ENCODE measurements around the gene RC3H1.
"Not testable (repeated sequence)": the region's sequence is repeated elsewhere in the genome, so short reads cannot be mapped to it uniquely, and the experiment has no call there.

RC3H1 gene

GRCh38 chr1:173996995-173997394, 25.2 kb downstream of the RC3H1 start:
- H3K4me3 ChIP-seq (ENCODE audit: low read depth, low read length): no peak overlapping the region
- peak; percentile 32 for DNase-seq (ENCODE audit: low read depth)
- no peak for TF ChIP-seq CTCF (conservative IDR thresholded peaks at IDR 0.05; ENCODE audit: low read depth, low read length)

GRCh38 chr1:173995475-173995874, 26.7 kb downstream of the RC3H1 start:
- no peak for TF ChIP-seq CTCF (conservative IDR thresholded peaks at IDR 0.05; ENCODE audit: low read depth, low read length)

GRCh38 chr1:173993948-173994347, 28.2 kb downstream of the RC3H1 start:
- not testable (repeated sequence) for DNase-seq (ENCODE audit: low read depth)

More at GRCh38 chr1:173995475-173995874, 26.7 kb downstream of the RC3H1 start:
- H3K4me3 ChIP-seq (ENCODE audit: low read depth, low read length): no peak overlapping the region
- DNase-seq (ENCODE audit: low read depth): no peak

GRCh38 chr1:173988068-173988467, 34.1 kb downstream of the RC3H1 start:
- no peak for DNase-seq (ENCODE audit: low read depth)
- no peak overlapping the region for H3K4me3 ChIP-seq (ENCODE audit: low read depth, low read length)
- no peak for TF ChIP-seq CTCF (conservative IDR thresholded peaks at IDR 0.05; ENCODE audit: low read depth, low read length)

More at GRCh38 chr1:173993948-173994347, 28.2 kb downstream of the RC3H1 start:
- not testable (repeated sequence) for H3K4me3 ChIP-seq (ENCODE audit: low read depth, low read length)

- no peak for DNase-seq (ENCODE audit: low read depth)
- no peak overlapping the region for H3K4me3 ChIP-seq (ENCODE audit: low read depth, low read length)
- TF ChIP-seq CTCF (conservative IDR thresholded peaks at IDR 0.05; ENCODE audit: low read depth, low read length): no peak
Observed at GRCh38 chr1:173986951-173987350, 35.2 kb downstream of the RC3H1 start.

- no peak for TF ChIP-seq CTCF (conservative IDR thresholded peaks at IDR 0.05; ENCODE audit: low read depth, low read length)
- H3K4me3 ChIP-seq (ENCODE audit: low read depth, low read length): no peak overlapping the region
- DNase-seq (ENCODE audit: low read depth): peak; percentile 8
Observed at GRCh38 chr1:173970252-173970651, 51.9 kb downstream of the RC3H1 start.

- DNase-seq (ENCODE audit: low read depth); H3K4me3 ChIP-seq (ENCODE audit: low read depth, low read length): not testable (repeated sequence)
Observed at GRCh38 chr1:173965896-173966295, 56.3 kb downstream of the RC3H1 start.

- H3K4me3 ChIP-seq (ENCODE audit: low read depth, low read length): no peak overlapping the region
- DNase-seq (ENCODE audit: low read depth): no peak
- TF ChIP-seq CTCF (conservative IDR thresholded peaks at IDR 0.05; ENCODE audit: low read depth, low read length): no peak
Observed at GRCh38 chr1:173963477-173963876, 58.7 kb downstream of the RC3H1 start.
